Measurements from ENCODE around the gene CHST13. TPM values are rescaled to one million over a fixed set of nuclear protein-coding genes. Genes with fewer than 3 reads are reported as not detected.

Gene CHST13
- total RNA-seq, 1 donor from 2014 or later = 0.20 TPM

GRCh38 chr3:126488185-126488584 is 35.8 kb upstream of the CHST13 start:
- DNase-seq = no peak

- DNase-seq = no peak
Observed at GRCh38 chr3:126488886-126489569, 34.9 kb upstream of the CHST13 start.

DNA sequence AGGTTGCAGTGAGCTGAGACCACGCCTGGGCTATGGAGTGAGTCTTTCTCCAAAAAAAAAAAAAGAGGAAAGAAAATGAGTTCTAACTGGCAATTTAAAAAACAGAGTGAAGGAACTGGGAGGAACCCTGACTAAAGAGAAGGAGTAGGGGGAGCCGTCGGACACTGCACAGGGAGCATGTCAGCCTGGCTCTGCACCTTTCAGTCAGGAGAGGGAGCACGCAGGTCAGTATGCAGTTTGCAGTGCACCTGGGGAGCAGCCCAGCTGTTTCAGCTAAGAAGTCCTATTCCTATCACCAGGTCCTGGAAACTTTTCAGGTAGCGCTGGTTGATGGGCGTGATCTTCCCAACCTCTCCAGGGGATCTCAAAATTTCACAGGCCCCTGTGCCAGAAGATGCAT is 33.3 kb upstream of the CHST13 start:
- DNase-seq = no peak

GRCh38 chr3:126491221-126492013 is 32.5 kb upstream of the CHST13 start:
- DNase-seq = no peak

GRCh38 chr3:126493051-126493450 is 30.9 kb upstream of the CHST13 start:
- DNase-seq = no peak

GRCh38 chr3:126493739-126494138 is 30.2 kb upstream of the CHST13 start:
- DNase-seq = no peak

GRCh38 chr3:126494204-126494969 is 29.6 kb upstream of the CHST13 start:
- DNase-seq = no peak

DNA sequence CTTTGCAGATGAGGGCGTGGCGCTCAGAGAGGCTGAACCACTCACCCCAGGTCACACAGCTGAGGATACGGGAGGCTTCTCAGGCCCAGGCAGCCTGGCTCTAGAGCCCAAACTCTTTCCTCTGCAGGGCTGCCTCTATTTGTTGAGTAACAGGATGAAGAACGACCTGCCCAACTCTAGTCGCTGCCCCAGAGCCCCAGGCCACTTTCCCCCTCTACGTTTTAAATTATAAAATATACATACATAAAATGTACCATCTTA is 29.1 kb upstream of the CHST13 start:
- DNase-seq = no peak

GRCh38 chr3:126495786-126496185 is 28.2 kb upstream of the CHST13 start:
- no peak for DNase-seq

DNA sequence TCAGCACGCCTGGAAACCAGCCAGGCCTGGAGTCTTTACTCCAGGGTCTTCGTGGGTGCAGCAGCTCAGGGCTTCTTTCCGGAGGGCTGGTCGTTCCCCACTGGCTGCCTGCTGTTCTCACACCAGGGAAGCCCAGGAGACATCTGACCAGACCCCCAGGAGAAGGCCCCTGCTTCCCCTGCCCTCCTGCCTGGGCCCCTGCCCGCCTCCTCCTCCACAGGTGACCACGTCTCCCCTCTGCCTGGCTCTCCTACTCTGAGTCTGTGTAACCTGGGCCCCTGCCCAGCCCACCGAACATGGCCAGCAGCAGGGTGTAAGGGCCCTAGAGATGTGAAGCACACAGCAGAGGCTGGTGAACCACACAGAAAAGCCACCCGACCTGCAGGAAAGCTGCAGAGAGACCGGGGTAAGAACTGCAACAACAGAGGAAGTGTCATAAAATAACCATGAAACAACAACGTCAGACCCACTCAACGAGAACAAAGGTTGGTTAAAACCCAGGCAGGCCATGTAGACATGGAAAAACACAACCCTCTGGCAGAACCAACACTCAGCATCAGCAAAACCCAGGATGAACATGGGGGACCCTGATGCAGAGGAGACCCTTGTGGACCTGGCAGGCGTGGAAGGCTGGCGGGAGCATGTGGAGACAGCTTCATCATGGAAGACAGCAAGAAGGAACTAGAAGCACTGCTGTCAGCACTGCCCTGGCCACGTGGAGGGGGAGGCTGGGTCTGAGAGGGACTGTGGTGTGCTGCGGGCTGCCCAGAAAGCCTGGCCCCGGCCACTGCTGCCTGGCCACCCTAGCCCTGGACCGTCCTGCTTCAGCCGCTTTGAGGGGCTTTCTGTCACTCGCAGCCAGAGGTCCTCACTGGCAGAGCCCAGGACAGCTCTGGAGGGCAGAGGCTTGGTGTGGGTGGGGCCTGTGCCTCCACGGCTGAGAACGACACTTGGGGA is 26.8 kb upstream of the CHST13 start:
- DNase-seq = no peak

GRCh38 chr3:126497956-126498355 is 26.0 kb upstream of the CHST13 start:
- DNase-seq = no peak

- DNase-seq = no peak
Observed at GRCh38 chr3:126498461-126498860, 25.5 kb upstream of the CHST13 start.

GRCh38 chr3:126498929-126499328 is 25.0 kb upstream of the CHST13 start:
- no peak for DNase-seq

GRCh38 chr3:126499401-126499800 is 24.6 kb upstream of the CHST13 start:
- no peak for DNase-seq

- no peak for DNase-seq
Observed at GRCh38 chr3:126500016-126500415, 23.9 kb upstream of the CHST13 start.

DNA sequence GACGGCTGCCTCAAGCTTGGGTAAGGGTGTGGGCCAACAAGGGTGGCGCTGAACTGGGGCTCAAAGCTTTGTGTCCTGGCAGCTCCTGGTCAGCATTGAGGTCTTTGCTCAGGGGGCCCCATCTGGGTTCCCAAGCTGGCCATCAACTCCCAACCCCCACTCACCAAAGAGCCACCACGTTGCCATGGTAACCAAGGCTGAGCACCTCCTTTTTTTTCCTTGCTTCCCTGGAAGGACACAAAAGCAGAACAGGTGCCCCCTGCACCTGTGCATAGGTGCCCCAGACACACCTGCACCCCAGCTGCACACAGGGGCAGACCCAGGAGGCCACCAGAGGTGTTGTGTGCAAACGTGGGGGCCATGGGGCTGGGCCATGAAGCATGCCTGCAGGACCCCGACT is 22.9 kb upstream of the CHST13 start:
- no peak for DNase-seq

GRCh38 chr3:126501736-126502135 is 22.2 kb upstream of the CHST13 start:
- DNase-seq = no peak

DNA sequence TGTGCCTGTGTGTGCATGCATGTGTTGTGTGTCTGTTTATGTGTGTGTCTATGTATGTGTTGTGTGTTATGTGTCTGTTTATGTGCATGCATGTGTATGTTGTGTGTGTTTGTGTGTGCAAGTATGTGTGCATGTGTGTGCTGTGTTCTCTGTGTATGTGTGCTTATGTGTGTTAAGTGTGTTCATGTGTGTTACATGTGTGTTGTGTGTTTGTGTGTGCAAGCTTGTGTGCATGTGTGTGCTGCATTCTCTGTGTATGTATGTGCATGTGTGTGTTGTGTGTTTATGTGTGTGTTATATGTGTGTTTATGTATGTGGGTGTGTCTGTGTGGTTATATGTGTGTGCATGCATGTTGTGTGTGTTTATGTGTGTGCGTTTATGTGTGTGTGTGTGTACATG is 21.3 kb upstream of the CHST13 start:
- DNase-seq = no peak

DNA sequence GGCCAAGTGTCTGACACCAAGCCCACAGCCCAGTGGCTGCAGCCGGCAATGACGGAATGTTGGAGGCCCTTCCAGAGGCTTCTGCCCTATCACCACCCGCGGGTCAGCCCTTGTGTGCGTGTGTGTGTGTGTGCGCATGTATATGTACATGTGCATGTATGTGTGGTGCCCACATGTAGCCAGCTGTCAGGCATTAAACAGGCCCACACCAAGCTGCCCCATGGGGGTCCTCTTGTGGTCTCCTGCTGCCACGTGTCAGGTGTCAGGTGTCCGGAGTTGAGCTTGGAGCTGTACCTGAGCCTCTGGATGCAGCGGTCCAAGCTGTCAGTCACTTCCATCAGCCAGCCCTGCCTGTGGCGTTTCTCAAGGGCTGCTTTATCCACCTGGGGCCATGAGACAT is 20.3 kb upstream of the CHST13 start:
- DNase-seq = no peak

DNA sequence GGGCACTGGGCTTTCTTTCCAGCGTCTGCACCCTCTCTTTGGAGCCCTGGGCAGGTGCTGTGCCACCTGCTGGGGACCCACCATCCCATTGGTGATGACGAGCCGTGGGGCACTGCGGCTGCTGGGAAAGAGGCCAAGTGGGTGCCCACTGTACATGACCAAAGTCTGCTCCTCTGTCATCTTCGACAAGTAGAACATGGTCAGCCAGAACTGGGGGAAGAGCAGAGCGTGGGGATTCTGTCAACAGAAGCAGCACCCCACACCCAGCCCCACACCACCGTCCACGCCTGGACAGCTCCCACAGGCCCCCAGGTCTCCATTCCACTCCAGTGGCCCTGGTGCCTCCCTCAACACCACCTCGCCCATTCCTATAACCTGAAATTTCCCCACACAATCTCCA is 16.1 kb upstream of the CHST13 start:
- no peak for DNase-seq

DNA sequence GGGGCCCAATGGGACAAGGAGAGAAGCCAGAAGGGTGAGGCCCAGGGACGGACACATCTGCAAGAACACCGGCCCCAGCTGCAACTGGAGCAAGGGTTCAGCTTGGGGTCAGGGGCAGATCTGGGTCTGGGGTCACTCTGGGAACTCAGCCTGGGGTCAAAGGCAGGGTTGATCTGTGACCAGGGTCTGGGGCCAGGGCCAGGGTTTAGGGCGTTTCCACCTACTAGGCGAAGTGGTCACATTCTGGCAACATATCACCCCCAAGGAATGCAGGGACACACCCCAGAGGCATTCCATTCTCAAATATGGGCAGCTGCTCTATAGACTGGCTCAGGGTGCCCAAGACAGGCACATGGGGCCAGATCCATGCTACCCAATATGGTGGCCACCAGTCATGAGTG is 15.4 kb upstream of the CHST13 start:
- DNase-seq = no peak

DNA sequence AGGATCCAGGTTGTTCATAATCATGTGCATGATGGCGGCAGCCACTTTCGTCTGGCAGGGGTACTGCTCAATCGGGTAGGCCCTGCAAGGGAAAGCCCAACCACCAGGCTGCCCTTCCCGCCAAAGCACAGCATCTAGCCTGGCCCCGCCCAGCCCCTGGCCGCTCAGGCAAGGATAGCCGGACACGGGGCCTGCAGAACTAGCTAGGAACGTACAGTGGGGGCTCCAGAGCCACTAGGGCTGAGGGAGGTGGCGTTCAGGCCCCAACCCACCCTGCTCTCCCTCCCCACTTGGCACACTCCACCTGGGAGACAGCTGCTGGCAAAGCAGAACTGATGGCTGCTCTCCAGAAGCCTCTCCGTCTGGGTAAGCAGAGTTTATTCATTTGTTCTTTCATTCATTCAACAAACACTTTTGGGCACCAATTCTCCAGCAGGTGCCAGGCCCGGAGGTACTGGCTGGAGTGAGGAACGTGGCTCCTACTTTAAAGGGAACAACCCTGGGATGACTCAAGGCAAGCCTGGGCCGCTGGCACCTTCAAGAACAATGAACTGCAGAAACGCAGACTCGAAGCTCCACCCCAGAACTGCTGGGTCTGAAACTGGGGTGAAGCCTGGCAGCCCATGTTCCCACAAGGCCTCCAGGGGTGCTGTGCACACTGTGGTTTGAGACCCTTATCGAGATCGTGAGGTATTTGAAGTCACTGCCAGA is 14.2 kb upstream of the CHST13 start:
- no peak for DNase-seq
